IPS DF 4.7 (cell line): ENCODE measurements around the gene CCKAR.
A peak's percentile ranks its signal among the peaks of the same experiment; 100 is the strongest.

Experiments used
- DNase-seq: peaks from one replicate; pipeline ENCODE4 v3.0.0-alpha.2; 2013; ENCODE audit warnings: low spot score; ENCODE audit errors: extremely low read depth

CCKAR gene

DNA sequence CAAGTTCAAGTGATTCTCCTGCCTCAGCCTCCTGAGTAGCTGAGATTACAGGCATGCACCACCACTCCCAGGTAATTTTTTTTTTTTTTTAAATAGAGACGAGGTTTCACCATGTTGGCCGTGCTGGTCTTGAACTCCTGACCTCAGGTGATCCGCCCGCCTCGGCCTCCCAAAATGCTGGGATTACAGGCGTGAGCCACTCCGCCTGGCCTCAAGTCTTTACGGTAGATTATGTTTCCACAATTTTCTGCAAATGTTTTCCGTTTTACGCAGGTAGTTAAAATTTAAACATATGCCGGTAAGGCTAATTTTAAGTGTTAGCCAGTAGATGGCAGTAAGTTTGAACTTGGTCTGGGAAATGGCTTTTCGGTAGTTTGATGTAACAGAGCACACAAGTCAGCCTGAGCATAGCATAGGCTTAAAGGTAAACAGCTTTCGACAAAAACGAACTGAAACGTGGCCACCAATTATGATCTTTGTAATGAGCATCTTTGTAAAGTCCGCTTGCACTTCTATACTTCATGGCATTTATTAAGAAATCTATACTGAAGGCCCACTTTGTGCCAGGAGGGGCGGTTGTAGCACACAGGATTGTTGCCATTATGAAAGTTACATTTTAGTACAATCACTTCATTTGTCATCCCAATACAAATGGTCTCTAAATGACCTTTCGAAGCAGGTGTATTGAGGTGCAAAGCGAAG lies 31.1 kb downstream of the CCKAR start:
- peak; percentile 16 for DNase-seq

DNA sequence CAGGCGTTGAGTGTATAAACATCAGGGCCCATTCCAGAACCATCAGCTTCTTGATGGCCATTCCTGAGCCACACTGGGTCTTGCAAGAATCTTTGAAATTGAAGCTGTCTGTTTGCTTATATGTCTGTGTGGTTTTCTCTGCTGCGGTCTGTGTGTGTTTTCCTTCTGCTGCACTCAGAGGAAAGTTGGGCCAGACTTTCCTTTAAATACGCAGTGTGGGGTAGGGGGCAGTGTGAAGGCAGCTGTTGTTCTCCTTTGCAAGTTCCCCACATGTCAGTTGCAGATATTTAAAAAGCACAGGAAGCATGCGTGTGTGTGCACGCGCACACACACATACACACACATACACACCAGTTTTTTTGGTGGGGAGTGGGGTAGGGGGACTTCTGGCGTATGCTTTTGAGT lies 32.1 kb downstream of the CCKAR start:
- DNase-seq = no peak

DNA sequence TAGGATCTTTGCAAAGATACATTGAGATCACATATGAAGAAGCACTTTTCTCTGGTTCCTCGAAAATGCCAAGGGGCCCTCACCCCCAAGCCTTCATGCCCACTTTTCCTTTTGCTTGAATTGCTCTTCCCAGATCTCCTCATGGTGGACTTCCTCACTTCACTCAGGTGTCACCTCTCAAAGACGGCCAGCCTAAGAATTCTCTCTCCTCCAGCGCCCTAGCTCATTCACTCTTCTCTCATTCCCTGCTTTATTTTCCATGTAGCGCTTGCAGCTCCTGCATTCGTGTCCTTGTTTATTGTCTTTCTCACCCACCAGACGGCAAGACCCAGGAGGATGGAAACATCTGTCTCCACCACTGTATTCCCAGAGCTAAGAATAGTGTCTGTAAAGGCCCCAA lies 32.9 kb downstream of the CCKAR start:
- DNase-seq = no peak

DNA sequence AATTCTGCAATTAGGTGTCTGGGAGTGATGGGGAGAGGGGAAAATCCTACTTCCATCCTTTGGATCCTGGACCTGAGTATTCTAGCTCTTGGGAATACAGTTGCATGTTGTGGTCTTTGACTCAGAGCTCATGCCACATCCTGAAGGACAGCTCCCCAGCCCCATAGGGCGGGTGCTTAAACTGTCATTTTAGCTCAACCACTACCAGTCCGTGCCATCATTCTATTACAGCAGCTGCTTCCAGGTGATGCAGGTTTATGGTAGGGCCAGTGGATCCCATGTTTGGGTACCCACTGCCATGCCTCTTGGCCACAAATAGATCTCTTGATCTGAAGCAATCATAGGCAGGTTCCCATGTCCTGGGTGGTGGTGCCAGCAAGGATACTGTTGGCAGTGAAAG lies 34.7 kb downstream of the CCKAR start:
- DNase-seq = no peak

DNA sequence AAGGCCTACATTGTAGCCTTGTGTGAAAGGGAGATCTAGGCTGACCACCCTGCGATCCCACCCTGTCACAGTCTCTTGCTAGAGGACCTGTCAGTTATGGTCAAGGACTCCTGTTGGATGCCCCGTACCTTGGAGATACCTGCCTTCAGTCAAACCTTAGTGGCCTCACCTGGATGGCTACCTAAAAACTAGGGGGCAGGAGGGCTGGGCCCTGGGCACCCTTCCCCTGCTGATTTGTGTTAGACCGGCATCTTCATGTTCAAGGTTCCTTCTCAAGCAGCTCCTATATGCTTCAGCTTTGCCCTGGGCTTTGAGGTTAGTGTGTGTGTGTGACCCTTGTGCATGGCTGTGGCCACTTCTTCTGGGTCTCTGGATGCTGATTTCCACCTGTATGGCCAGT lies 35.3 kb downstream of the CCKAR start:
- DNase-seq = no peak

DNA sequence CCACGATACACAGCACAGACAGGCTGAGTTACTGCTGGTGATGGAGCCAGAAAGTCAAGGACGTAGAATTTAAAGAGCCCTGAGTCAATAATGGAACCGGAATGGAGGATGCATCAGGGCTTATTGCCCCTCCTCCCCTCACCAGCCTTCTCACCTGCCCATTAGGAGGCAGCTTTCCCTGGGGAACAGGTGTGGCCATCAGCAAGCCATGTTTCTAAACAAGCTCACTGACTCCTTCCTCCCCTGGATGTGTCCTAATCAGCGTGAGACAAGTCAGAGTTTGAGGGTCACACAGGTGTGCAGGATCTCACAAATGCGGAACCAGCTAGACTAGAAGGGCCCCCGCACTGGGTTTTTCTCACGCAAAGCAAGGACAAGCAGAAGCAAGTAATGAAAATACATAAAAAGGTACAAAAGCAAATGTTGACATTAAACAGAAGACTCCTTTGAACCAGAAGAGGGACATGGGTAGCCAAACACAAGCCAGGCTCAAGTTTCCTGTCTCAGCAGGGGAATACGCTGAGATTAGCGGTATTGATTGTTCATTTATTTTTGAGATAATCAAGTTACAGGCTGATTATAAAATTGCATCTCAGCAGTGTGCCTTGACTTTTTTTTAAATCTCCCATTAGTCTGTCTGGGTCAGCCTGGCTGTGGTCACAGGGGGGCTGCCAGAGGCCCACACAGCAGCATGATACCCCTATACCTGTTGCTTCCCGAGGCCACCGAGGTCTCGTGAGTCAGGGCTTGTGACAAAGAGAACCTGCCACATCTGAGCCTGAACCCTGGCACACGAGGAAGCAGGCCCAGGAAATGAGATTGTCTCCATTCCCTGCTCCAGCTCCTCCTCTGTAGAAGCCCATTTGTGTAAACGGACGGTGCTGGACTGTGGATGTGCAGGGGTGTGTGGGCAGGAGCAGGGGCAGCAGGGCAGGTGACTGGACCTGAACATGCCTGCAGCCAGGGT lies 37.4 kb downstream of the CCKAR start:
- DNase-seq = peak; percentile 5

DNA sequence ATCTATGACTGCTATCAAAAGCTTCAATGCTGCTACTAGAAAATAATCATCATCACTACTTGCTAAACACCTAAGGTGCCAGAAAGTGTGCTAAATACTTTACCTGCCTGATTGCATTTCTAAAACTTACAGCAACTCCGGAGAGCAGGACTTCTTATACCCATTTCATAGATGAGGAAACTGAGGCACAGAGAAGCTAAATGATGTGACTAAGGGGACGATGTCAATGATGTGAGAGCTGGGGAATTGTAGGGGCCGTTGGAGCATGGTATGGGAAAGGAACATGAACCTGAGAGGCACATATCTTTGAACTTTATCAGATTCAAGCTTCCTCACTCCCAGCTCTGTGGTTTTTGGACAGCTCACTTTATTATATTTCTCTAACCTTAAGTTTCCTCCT lies 38.7 kb downstream of the CCKAR start:
- DNase-seq = no peak

DNA sequence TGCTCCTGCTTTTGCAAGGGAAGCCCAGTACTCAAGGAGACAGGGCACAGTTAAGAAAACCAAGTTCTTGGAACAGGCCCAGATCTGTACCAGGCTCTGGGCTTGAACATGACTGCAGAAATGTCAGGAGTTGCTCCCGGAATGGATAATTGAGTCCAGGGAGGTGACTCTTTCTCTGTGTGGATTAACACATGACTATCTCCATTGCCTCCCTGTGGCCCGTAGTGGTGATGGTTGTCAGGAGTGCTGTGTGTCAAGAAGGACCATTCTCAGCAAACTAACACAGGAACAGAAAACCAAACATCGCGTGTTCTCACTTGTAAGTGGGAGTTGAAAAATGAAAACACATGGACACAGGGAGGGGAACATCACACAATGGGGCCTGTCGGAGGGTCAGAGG lies 39.9 kb downstream of the CCKAR start:
- DNase-seq = no peak

DNA sequence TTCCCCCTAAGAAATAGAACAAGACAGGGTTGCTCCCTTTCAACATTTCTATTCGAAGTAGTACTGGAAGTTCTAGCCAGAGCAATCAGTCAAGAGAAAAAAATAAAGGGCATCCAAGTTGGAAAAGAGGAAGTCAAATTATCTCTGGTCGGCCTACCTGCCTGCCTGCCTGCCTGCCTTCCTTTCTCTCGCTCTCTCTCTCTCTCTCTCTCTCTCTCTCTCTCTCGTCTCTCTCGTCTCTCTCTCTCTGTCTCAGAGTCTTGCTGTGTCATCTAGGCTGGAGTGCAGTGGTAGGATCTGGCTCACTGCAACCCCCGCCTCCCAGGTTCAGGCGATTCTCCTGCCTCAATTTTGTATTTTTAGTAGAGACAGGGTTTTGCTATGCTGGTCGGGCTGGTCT lies 42.9 kb downstream of the CCKAR start:
- no peak for DNase-seq

DNA sequence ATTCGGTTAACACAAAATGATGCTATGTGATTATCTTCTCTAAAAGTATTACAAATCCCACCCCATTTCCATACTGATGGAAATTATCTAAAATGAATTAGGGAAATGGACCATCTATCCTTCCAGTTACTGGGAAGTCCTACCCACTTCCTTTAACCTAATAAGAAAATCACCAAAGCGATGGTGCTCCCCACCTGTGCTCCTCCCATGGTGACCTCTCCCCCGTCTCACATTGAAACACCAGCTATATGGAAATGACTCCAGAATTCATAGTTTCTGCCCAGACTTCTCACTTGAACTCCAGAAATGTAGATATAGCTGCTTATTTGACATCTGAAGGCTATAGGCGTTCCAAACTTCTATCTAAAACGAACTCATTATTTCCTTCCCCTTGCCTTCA lies 48.5 kb downstream of the CCKAR start:
- DNase-seq = no peak

DNA sequence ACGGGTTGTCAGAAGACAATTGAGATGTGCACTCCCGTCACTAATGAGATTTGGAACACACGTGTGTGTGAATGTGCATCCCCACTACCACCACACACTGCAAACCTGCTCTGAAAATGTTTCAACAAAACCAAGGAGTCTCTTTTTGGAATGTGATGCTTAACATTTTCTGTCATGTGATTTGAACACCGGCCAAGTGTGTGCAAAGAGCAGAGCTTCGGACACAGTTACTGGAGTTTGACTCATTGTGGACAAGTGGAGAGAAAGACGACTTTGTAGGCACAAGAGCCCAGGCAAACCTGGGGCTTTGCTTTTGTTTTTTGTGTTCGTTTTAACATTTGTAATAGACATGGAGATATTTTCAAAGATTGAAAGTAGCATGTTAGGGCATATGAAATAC lies 49.2 kb downstream of the CCKAR start:
- no peak for DNase-seq

DNA sequence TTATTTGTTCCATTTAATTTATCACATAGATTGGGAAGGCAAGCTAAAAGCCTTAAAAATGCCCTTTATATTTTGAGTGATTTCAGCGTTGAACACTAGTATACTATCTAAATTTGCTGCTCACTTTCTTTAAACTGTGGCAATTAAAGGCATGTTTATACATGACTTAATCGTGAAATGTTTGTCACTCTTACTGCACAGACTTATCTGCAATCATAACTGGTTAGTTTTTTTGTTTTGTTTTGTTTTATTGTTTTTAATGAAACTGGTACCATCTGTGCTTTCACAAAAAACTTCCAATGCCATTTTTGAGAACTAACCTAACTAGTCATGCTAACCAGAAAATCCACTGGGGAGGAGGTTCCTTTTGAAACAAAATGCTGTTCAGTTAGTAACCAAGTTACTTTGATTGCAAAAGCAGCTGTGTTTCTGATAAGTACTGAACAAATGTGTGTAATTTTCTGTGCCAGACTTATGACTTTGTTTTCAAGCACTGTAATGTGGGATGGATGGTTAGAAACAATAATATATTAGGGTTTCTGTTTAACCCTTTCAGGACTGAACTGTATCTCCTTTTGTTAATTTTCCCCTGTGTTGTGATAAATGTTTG lies 56.1 kb downstream of the CCKAR start:
- no peak for DNase-seq

DNA sequence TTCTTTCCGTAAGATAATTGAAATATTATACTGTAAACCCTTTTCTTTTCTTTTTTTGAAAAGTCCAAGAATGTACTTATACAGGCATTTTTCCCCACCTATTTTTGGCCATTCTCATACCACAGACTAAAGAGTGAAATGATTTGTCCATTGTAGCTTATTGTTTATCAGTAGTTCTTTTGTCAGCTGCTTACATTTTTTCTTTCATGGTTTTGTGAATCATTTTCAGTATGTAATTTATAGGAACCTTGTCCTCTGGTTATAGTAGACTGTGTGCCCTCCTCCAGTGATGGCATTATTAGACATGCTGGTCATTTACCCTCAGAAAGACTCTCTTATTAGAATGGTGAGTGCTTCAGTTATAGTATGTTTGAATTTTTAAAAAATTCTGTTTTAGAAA lies 56.7 kb downstream of the CCKAR start:
- no peak for DNase-seq

DNA sequence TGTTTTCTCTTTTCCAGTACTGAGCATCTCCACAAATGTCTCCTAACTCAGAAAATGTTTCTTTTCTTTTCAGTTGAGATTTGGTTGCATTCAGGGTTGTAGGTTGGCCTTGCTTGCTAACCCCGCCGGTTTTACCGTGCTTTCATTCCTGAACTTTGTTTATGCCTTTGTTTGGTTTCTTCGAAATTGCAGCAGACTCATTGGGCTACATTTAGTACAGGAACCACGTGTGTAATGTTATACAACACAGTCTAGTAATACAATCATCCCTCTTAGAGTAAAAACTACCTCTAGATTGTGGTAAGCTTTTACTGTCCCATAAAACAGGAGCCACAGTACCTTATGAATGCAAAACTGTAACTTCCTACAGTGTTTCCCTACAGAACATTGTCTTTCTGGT lies 57.9 kb downstream of the CCKAR start:
- no peak for DNase-seq

DNA sequence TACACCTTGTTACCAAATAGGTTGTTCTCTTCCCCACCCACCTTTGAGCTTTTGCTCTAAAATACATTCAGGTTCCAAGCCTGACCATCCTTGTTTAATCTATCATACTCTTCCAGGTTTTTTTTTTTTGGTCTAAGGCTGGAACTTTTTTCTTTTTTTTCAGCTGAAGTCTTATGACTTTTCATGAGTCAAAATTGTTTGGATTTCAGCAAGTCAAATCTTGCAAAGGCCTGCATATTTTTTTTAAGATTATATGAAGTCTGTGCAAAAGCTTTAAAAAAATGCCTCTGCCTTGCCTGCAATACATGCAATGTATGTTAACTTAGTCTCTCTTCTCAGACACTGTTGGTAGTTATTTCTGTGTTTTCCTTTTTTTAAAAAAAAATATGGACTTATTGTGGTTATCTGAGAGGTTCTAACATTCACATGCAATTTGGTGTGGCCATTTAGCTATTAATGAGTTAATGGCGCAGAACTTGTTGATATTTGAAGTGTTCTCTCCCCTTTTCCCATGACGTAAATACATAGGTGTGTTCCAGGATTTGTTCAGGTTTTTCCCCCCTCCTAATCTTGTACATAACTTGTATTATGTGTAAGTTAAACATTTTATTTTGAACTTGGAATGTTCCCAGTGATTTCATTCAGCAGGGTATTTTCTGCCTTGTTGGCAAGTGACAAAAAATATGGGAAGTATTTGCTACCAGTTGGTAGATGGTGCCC lies 58.7 kb downstream of the CCKAR start:
- DNase-seq = no peak
